HEK293 (cell line): ENCODE measurements around the gene TAGLN2.

Experiments used
- KLF16 ChIP-seq: fragments of 450-650 bp; formaldehyde crosslinking; IDR thresholded peaks from 2 replicates; pipeline ENCODE4 v1.5.1; 2017; ENCODE audit warnings: missing biosample characterization, missing genetic modification characterization
- YY1 ChIP-seq: fragments of 450-650 bp; formaldehyde crosslinking; IDR thresholded peaks from 2 replicates; pipeline ENCODE4 v1.5.1; 2018; ENCODE audit warnings: missing biosample characterization, missing genetic modification characterization
- ZBTB21 ChIP-seq: fragments of 450-650 bp; formaldehyde crosslinking; IDR thresholded peaks from 2 replicates; pipeline ENCODE4 v1.5.1; 2017; ENCODE audit warnings: missing biosample characterization, missing genetic modification characterization
- ZNF274 ChIP-seq, 2 experiments: fragments of 200-500 bp in 1 of 2; fragments of 450-650 bp in 1 of 2; sonication (Bioruptor generic) in 1 of 2; formaldehyde crosslinking in 1 of 2; IDR thresholded peaks; 2 replicates each; pipeline versions ENCODE4 v1.5.1 to v1.6.1; 2014 to 2016; ENCODE audit warnings: borderline replicate concordance in 1 of 2, inconsistent platforms in 1 of 2, low read length in 1 of 2, missing biosample characterization in 1 of 2, missing genetic modification characterization in 1 of 2
- ZNF776 ChIP-seq: fragments of 450-650 bp; formaldehyde crosslinking; IDR thresholded peaks from 2 replicates; pipeline ENCODE4 v1.5.0; 2017; ENCODE audit warnings: missing biosample characterization, missing genetic modification characterization, borderline replicate concordance
- TF ChIP-seq, protein P1 (sequence below): fragments of 450-650 bp; formaldehyde crosslinking; IDR thresholded peaks from 2 replicates; pipeline ENCODE4 v1.5.1; 2016; ENCODE audit warnings: missing biosample characterization, missing genetic modification characterization

- no peak for TF ChIP-seq KLF16 (tag by site-specific recombination)
- no peak for TF ChIP-seq ZBTB21
- TF ChIP-seq, protein P1, sequence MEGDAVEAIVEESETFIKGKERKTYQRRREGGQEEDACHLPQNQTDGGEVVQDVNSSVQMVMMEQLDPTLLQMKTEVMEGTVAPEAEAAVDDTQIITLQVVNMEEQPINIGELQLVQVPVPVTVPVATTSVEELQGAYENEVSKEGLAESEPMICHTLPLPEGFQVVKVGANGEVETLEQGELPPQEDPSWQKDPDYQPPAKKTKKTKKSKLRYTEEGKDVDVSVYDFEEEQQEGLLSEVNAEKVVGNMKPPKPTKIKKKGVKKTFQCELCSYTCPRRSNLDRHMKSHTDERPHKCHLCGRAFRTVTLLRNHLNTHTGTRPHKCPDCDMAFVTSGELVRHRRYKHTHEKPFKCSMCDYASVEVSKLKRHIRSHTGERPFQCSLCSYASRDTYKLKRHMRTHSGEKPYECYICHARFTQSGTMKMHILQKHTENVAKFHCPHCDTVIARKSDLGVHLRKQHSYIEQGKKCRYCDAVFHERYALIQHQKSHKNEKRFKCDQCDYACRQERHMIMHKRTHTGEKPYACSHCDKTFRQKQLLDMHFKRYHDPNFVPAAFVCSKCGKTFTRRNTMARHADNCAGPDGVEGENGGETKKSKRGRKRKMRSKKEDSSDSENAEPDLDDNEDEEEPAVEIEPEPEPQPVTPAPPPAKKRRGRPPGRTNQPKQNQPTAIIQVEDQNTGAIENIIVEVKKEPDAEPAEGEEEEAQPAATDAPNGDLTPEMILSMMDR (tag by site-specific recombination): no peak
- TF ChIP-seq YY1: no peak
- TF ChIP-seq ZNF274 (IDR thresholded peaks at IDR 0.05; ENCODE audit: low read length): no peak
- TF ChIP-seq ZNF274 (tag by site-specific recombination; IDR thresholded peaks at IDR 0.05; ENCODE audit: borderline replicate concordance): no peak
- TF ChIP-seq ZNF776 (tag by site-specific recombination): no peak
Observed at GRCh38 chr1:159877695-159878444, 47.4 kb downstream of the TAGLN2 start.
